HG02610 (cell line): ENCODE measurements around the gene MBIP.

Experiments used
- ATAC-seq: cut with Tn5 transposase; IDR thresholded peaks from one replicate; pipeline ENCODE4 v1.9.1; 2021; ENCODE audit warnings: mild to moderate bottlenecking, moderate library complexity; ENCODE audit not compliant: unreplicated experiment

MBIP gene

DNA sequence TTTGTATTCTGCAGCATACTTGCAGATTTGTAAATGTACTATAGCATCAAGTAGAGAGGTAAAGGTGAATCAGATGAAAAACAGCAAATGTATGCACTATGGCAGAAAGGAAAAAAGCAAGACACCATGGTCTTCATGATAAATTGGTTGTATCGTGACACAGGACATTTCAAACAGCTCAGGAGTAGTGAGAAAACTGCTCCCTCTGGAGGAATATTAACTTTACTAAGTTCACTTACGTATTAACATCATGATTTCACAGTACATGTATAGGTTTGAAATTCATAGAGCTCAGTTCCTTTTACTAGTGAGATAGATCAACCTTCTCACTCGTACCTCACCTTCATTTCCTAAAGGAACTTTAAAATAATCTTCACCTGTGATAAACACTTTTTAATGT, 6.5 kb downstream of the MBIP start:
- no peak for ATAC-seq

GRCh38 chr14:36313206-36313605, 7.2 kb downstream of the MBIP start:
- no peak for ATAC-seq

DNA sequence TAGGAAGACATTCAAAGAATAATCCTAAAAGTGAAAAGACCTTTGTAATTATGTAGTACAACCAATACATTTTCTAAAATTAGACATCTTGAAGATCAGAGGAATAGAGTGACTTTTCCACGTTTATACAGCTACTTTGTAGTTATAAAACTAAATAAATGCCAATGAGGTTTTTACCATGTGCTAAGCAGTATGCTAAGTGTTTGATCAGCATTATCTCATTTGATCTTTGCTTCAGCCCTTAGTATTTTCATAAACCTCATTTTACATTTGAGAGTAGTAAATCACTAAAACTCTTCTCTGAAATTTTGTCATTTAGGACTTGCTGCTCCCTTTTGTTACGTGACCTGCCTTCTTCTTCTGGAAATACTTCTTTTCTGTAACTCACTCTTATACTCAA, 13.6 kb downstream of the MBIP start:
- ATAC-seq, result no peak

DNA sequence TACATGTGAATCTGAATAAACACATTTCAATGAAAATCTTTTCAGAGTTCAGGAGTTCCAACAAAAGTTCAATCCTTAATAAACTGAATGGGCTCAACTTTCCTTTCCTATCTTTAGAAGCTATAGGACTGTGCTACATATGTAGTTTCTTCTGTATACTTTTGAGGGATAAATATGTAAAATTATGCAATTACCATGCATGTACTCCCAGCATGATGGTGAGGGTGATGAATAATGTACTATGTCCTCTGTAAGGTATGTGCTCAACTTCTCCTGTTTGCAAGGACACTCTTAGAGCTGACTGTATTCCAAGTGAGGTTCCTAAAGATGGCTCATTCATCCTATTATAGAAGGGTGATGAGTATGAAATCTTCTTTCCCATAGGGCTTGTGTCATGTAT, 15.5 kb downstream of the MBIP start:
- ATAC-seq, result no peak

DNA sequence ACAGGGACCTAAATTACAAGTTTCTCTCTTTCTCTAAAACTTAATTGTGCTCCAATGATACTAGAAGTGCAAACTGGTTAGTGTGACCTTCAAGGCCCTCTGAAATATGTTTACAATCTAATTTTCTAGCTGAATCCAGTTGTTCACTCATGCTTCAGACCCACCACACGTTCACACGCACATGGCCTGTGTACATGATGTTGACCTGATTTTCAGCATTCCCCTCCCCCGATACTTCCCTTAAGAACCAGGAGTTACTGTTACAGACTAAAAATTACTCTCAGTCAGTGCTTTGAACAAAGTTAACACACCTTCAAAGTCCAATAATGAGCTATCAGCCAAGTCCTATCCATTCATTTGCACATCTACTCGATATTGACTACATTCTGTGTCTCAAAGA, 16.5 kb downstream of the MBIP start:
- ATAC-seq, result no peak

DNA sequence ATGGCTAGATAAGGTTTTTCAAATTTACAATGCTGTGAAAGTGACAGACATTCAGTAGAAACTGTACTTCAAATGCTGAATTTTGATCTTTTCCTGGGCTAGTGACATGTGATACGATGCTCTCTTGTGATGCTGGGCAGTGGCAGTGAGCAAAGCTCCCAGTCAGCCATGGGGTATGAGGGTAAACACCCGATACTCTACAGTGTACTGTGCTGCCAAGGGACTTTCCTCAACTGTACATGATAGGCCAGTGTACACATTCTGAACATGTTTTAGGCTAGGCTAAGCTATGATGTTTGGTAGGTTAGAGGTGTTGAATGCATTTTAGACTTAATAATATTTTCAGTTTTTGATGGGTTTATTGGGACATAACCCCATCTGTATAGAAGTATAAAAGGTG, 17.6 kb downstream of the MBIP start:
- ATAC-seq, result no peak

DNA sequence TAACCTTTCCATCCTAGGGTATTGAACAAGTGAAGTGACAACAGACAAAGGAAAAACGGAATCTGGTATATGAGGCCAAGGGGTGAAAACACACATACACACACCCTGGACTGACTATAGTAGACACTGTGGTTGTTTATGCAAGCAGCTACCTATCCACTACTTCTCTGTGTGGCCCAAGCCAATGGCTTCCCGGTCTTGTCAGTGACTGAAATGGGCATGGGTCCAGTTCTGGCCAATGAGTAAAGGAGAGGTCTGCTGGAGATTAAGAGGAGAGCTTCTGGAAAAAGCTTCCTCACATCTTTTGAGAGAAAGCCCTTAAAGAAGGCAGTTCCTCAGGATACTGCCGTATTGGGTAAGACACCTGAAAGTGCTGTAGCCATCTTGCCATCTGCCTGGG, 19.3 kb downstream of the MBIP start:
- no peak for ATAC-seq

GRCh38 chr14:36300337-36300736, 20.1 kb downstream of the MBIP start:
- ATAC-seq, result peak; percentile 71

- ATAC-seq, result no peak
Measured at GRCh38 chr14:36295642-36296627, 24.5 kb downstream of the MBIP start.

DNA sequence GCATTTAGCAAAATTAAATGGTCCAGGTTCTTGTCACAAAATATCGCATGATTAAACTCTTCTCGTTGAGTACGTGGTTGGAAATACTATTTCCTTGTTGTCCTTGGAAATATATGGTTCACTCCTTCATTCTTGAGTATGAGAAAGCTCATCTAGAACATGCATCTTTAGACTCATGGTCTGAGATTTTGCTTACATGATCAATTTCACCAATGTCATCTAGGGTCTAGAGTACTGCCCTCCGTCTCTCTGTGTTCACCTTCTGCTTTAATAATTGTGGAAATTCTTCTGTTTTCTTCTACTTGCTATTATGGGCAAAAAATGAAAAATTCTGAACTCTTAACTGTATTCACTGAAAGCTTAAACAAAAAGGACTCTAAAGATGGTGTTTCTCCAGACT, 25.9 kb downstream of the MBIP start:
- ATAC-seq, result no peak

- no peak for ATAC-seq
Measured at GRCh38 chr14:36293824-36294223, 26.6 kb downstream of the MBIP start.

DNA sequence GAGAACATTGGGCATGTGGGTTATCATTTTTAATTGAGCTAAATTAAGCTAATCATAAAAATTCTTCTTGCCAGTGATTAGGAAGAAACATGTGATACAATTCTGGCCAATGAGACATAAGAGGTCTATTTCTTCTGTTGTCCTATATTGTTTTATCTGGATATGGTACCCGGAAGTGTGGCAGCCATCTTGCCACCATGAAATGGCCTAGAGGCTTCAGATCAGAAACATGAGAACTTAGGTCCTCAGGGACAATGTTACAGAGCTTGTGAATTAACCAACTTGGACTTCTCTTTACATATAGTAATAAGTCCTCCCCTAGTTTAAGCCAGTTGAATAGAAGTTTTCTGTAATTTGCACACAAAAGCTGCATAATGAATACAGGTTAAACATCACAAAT, 30.5 kb downstream of the MBIP start:
- ATAC-seq, result no peak

GRCh38 chr14:36288496-36288895, 31.9 kb downstream of the MBIP start:
- ATAC-seq, result no peak

DNA sequence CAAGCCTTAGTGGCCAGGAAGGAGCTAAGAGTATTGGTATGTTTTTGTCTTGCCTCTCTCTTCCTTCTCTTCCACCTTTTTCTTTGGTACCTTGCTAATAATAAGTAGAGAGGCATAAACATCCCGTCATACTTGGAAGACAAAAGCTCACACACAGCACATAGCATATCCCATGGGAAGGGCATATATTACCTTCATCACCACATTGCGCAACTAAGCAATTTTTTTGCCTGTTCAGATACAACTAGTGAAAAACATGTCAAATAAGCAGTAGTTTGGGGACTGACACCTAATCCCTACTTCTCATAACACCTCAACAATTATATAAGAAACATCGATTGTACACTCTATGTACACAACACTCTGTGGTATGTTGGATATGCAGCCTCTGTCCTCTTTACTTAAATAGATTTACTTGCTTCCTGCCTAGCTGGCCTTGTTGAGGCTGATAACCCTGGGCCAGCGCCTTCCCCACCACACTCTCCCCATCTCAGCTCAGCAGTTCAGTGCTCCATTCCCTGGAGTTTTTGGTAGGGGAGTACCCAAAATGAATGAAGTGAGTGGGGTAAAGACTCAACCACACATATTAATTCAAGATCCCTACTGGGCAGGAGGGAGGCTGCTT, 35.4 kb downstream of the MBIP start:
- no peak for ATAC-seq

DNA sequence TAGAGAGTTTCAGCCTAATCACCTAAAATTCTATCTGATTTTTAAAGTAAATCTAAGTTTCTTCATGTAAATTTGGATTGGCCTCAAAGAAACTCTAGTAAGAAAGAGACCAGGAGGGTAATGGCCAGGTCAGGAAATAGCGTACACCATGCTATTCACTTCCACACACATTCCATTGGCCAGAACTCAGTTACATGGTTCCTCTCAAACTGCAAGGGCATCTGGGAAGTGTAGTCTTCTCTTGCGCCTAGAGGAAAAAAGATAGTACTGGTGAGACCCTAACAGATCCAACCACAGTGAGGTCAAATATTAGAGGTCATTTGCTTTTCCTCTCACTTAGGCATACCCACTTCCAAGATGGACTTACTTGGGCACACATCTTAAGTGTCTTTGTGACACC, 39.1 kb downstream of the MBIP start:
- ATAC-seq, result no peak

DNA sequence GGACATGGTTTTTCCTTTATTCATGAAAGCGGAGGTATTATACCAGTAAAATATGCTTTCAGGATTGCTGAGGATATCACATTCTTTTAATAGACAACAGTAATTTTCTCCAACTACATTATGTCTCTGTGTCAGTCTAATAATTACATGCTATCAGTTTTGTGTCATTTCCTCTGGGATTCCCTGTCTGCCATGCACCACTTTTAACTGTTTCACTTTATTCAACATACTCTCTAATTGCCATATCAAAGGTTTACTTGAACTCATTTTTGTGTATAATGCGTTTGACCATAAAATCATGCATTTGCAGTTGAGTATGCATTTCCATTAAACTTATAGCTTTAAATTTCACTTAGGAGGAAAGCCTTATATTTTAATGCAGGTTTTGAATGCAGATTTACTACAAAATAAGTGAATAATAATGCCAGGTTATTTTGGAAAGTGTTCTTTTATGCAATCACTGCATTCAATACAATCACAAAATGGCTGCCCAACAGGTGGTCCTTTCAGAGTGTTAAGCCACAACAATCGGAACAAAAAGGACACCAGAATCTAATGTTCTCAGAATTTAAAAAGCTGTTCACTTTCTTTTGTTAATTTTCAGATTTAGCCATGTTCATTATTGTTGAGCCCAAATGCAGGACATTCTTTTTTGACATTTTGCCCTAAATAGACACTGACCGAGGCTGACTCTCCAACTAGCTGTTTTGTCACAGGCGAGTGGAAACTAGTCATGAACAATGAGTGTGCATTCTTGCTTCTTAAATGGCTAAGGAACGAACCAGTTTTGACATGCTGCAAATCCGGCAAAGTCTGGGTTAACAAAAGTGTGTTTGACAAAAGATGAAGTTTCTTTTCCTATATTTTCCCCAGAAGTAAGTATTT, 40.9 kb downstream of the MBIP start:
- no peak for ATAC-seq

DNA sequence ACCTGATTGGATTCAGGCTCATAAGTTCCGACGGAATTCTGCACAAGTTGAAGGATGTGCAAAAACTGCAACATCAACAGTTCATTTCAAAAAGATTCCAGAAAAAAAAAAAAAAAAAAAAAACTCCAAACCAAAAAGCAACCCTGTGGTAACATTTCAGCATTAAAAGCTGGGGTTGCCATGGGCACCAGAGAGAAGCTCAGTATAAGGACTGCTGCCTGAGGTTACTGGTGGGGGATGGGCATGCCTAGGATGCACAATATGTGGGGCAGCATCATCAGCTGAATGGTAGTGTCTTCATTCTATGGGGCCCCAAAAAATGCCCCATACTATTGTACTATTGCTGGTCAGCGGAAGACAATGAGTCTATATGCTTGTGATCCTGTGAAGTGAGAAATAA, 44.7 kb downstream of the MBIP start:
- no peak for ATAC-seq

- ATAC-seq, result no peak
Measured at GRCh38 chr14:36271939-36272907, 48.2 kb downstream of the MBIP start.

DNA sequence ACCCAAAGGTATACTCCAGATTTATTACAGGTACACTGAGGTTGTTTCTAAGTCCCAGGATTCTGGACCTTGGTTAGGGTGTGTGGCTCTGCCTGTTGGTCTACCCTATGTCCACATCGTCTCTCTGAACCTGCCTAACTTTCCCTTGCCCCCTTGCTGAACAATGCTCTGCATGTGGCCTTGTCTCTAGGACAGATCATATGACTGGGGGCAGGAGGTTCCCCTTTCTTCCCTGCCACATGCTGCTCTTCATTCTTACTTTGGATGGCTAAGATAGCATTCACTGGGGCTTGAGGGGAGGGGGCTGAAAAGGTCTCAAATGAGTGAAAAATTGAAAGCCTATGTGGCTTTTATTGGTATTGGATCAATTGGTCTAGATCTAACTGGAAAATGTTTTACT, 49.2 kb downstream of the MBIP start:
- ATAC-seq, result no peak

- ATAC-seq, result no peak
Measured at GRCh38 chr14:36270191-36270590, 50.2 kb downstream of the MBIP start.
